K562 (cell line): ENCODE results near the gene FAM217B. TPM values are rescaled to one million over a fixed set of nuclear protein-coding genes. Genes with fewer than 3 reads are reported as not detected.

Experiments
- ATAC-seq: fragments of 200-7000 bp; cut with Tn5 transposase; 3 replicates; pipeline ENCODE4 v1.9.1; 2020; ENCODE audit warnings: moderate library complexity
- BruUV-seq: library from RNA; stranded (reverse); fragments of 400-500 nt; replicated peaks from 2 replicates; lab custom pipeline; 2021; lab: Mats Ljungman, UMichigan
- CTCF ChIA-PET: fragments of 300-600 bp; formaldehyde crosslinking; extraction: SDS; loops from one replicate; lab custom pipeline; 2021; ENCODE audit warnings: low intra/inter-chr PET ratio; lab: Yijun Ruan, JAX
- POLR2A ChIA-PET: fragments of 300-600, 350-650 bp; sonication (Branson Sonifier 250); formaldehyde crosslinking; extraction: SDS; loops from one replicate; lab custom pipeline; 2021; ENCODE audit warnings: antibody characterized with exemption, inconsistent platforms; lab: Yijun Ruan, JAX
- DNase-seq, 4 experiments: peaks; one replicate each; pipeline versions ENCODE4 v3.0.0 to v3.0.0-alpha.2; 2011 to 2018; ENCODE audit warnings: low spot score in 3 of 4, mixed read lengths in 3 of 4; ENCODE audit errors: extremely low read depth in 1 of 4
- FAIRE-seq: peaks from 2 replicates; lab custom pipeline; 2011; peaks lifted over from hg19 to GRCh38; lab: Jason Lieb, UNC
- H2AFZ ChIP-seq: 2 replicates; pipeline ENCODE4 v1.6.0; 2011; ENCODE audit warnings: low read depth, low read length, control low read depth, inconsistent platforms
- H3K27ac ChIP-seq: fragments of 200-600 bp; 3 replicates; pipeline ENCODE4 v1.8.0; 2011; ENCODE audit warnings: low read depth, mild to moderate bottlenecking, control low read depth, inconsistent platforms, low read length, moderate library complexity, mixed read lengths; ENCODE audit errors: extremely low read depth
- H3K27me3 ChIP-seq, 2 experiments: fragments of 300-600 bp in 1 of 2; 2 replicates in 1 of 2; 3 replicates in 1 of 2; pipeline versions ENCODE4 v1.6.0 to v1.8.0; 2011; ENCODE audit warnings: inconsistent platforms in 2 of 2, low read length in 2 of 2, mild to moderate bottlenecking in 1 of 2, mixed read lengths in 1 of 2, moderate library complexity in 1 of 2; ENCODE audit not compliant: control insufficient read depth in 2 of 2, insufficient read depth in 2 of 2
- H3K36me3 ChIP-seq: fragments of 300-600 bp; 3 replicates; pipeline ENCODE4 v1.8.0; 2011; ENCODE audit warnings: mild to moderate bottlenecking, low read length, inconsistent platforms; ENCODE audit not compliant: control insufficient read depth, insufficient read depth
- H3K4me1 ChIP-seq, 2 experiments: fragments of 200-600 bp in 1 of 2; replicated peaks in 1 of 2; 2 replicates in 1 of 2; 3 replicates in 1 of 2; pipeline versions ENCODE4 v1.5.1 to v1.8.0; 2011; ENCODE audit warnings: inconsistent platforms in 2 of 2, low read length in 2 of 2, mild to moderate bottlenecking in 1 of 2, mixed read lengths in 1 of 2, moderate library complexity in 1 of 2; ENCODE audit not compliant: control insufficient read depth in 2 of 2, insufficient read depth in 2 of 2
- H3K4me2 ChIP-seq: 2 replicates; pipeline ENCODE4 v1.6.1; 2011; ENCODE audit warnings: low read length, control low read depth, inconsistent platforms, mixed read lengths; ENCODE audit not compliant: insufficient read depth
- H3K4me3 ChIP-seq: fragments of 200-600 bp; sonication (generic), shearing (Covaris generic); 2 replicates; pipeline ENCODE4 v1.5.1; 2016; ENCODE audit warnings: control low read depth, inconsistent platforms
- H3K79me2 ChIP-seq: fragments of 200-600 bp; 3 replicates; pipeline ENCODE4 v1.8.0; 2011; ENCODE audit warnings: low read length, inconsistent platforms; ENCODE audit not compliant: control insufficient read depth, insufficient read depth
- H3K9ac ChIP-seq, 2 experiments: 2 replicates each; pipeline versions ENCODE4 v1.6.0 to v1.6.1; 2011; ENCODE audit warnings: low read depth in 2 of 2, low read length in 2 of 2, control low read depth in 1 of 2, inconsistent platforms in 1 of 2, mild to moderate bottlenecking in 1 of 2, mixed read lengths in 1 of 2; ENCODE audit not compliant: insufficient read depth in 1 of 2
- H3K9me1 ChIP-seq: one replicate; pipeline ENCODE4 v1.6.0; 2011; ENCODE audit warnings: inconsistent platforms, mild to moderate bottlenecking, low read length, moderate library complexity; ENCODE audit not compliant: control insufficient read depth, insufficient read depth
- H3K9me3 ChIP-seq: replicated peaks from 2 replicates; pipeline ENCODE4 v1.5.1; 2011; ENCODE audit warnings: low read depth, low read length, inconsistent platforms; ENCODE audit not compliant: control insufficient read depth, insufficient read depth
- H4K20me1 ChIP-seq: replicated peaks from 2 replicates; pipeline ENCODE4 v1.6.1; 2011; ENCODE audit warnings: low read length, inconsistent platforms, mixed read lengths; ENCODE audit not compliant: control insufficient read depth, insufficient read depth
- BRF2 ChIP-seq: IDR thresholded peaks from 3 replicates; pipeline ENCODE4 v1.6.1; 2011; ENCODE audit warnings: borderline replicate concordance, mild to moderate bottlenecking; ENCODE audit not compliant: insufficient read length, insufficient read depth
- E4F1 ChIP-seq: fragments of 250-450 bp; sonication (Bioruptor Pico); IDR thresholded peaks from 2 replicates; pipeline ENCODE4 v1.5.0; 2021; ENCODE audit warnings: mild to moderate bottlenecking, borderline replicate concordance
- ZNF232 ChIP-seq: sonication (generic); formaldehyde crosslinking; IDR thresholded peaks from 2 replicates; pipeline ENCODE4 v1.8.0; 2022; ENCODE audit warnings: mild to moderate bottlenecking, missing genetic modification reagents
- WGBS: fragments of 100-300 bp; shearing (Covaris generic); methylation state at CpG from one replicate; pipeline ENCODE4 v1.1.6; 2016; ENCODE audit warnings: low coverage, mixed read lengths; ENCODE audit not compliant: insufficient coverage; ENCODE audit errors: missing lambda C conversion rate; 5-methylcytosine and 5-hydroxymethylcytosine counted together
- in situ Hi-C: fragments of 300-500 bp; cut with MboI; formaldehyde crosslinking; loops from 4 replicates; pipeline ENCODE4 v1.15.0; 2018; ENCODE audit warnings: inconsistent platforms, mixed read lengths
- intact Hi-C: fragments of 100-400 bp; cut with micrococcal nuclease; formaldehyde crosslinking; loops from 2 replicates; pipeline ENCODE4 v1.14.2; 2022
- polyA plus RNA-seq, 8 experiments: library from polyadenylated mRNA; depleted of rRNA in 4 of 8; stranded (reverse) in 5 of 8; unstranded in 3 of 8; fragments of >200 nt; fragmentation: Nextera tagmentation in 2 of 8; fragmentation: Illumina TruSeq in 1 of 8; extraction: Ambion mirVana in 2 of 8; extraction: Trizol in 1 of 8; gene quantifications; 2 replicates each; pipeline versions ENCODE4 v1.2.1 to v1.2.3, GENCODE V29; 2011 to 2014; ENCODE audit warnings: inconsistent platforms in 1 of 8, missing spikeins in 1 of 8
- total RNA-seq, 7 experiments: library from RNA; depleted of rRNA in 6 of 7; stranded (reverse); fragments of >200 nt in 6 of 7; fragmentation: Illumina TruSeq in 2 of 7; extraction: Trizol in 2 of 7; gene quantifications; 2 replicates each; pipeline versions ENCODE4 v1.2.1 to v1.2.3, GENCODE V29; 2011 to 2021; ENCODE audit warnings: low replicate concordance in 1 of 7

FAM217B gene
- total and polyA plus RNA-seq, 9 of the 15 experiments (the other 6 are each of a cell fraction or from before 2014, with no cell fraction given): 4.8 to 11.4 (median 6.9) TPM

GRCh38 chr20:59996108-59996507 is 55.9 kb downstream of the FAM217B start:
- no peak for TF ChIP-seq BRF2
- no peak for TF ChIP-seq E4F1
- TF ChIP-seq ZNF232: no peak
- CTCF ChIA-PET: no interaction called here
- FAIRE-seq: no peak

More at GRCh38 chr20:59996108-59996507, 55.9 kb downstream of the FAM217B start:
- H3K4me2 ChIP-seq: no peak overlapping the region
- in situ Hi-C loops: no loop called here
- POLR2A ChIA-PET: no interaction called here
- no peaks in the 10 kb centered on the region for H3K79me2 ChIP-seq
- ATAC-seq: no peak
- no peak overlapping the region for H2AFZ ChIP-seq
- no peaks in the 10 kb centered on the region for H3K9me3 ChIP-seq
- no peaks in the 10 kb centered on the region for H3K36me3 ChIP-seq
- intact Hi-C loops: no loop called here
- no peak overlapping the region for H3K9ac ChIP-seq
- no peaks in the 10 kb centered on the region for H3K9me1 ChIP-seq
- H3K27me3 ChIP-seq: no peaks in the 10 kb centered on the region; a peak in 2 of 5 replicates
- WGBS: 0% methylated on average over 1 of the region's 1 CpG
- no peak overlapping the region for H3K27ac ChIP-seq
- H4K20me1 ChIP-seq: no peaks in the 10 kb centered on the region
- H3K4me3 ChIP-seq: no peak overlapping the region
- no peak for DNase-seq
- BruUV-seq: no TSS peak
- H3K4me1 ChIP-seq: no peaks in the 10 kb centered on the region
